Cardiac muscle cell (in vitro differentiated cells and primary cell): ENCODE results near the gene PRCC. TPM values are rescaled to one million over a fixed set of nuclear protein-coding genes. Genes with fewer than 3 reads are reported as not detected.

Experiments
- DNase-seq, 2 donors: peaks; one replicate each; pipeline versions ENCODE4 v3.0.0 to v3.0.0-alpha.2; 2010 to 2017; ENCODE audit warnings: low read depth in 1 of 2, low spot score in 1 of 2
- H3K27ac ChIP-seq: fragments of 200-600 bp; sonication (generic); 2 replicates; pipeline ENCODE4 v1.5.1; 2016
- H3K27me3 ChIP-seq: fragments of 200-600 bp; sonication (generic); 2 replicates; pipeline ENCODE4 v1.6.0; 2016; ENCODE audit warnings: control low read depth
- H3K36me3 ChIP-seq: fragments of 200-600 bp; sonication (generic); 2 replicates; pipeline ENCODE4 v1.5.1; 2016; ENCODE audit warnings: control low read depth
- H3K4me1 ChIP-seq: fragments of 200-600 bp; sonication (generic); 2 replicates; pipeline ENCODE4 v1.8.1; 2017; ENCODE audit warnings: low read depth, mild to moderate bottlenecking, mixed run types
- H3K4me3 ChIP-seq: fragments of 200-600 bp; sonication (generic); 2 replicates; pipeline ENCODE4 v1.5.1; 2016; ENCODE audit warnings: mild to moderate bottlenecking
- H3K9me3 ChIP-seq: fragments of 200-600 bp; sonication (generic); 2 replicates; pipeline ENCODE4 v1.5.1; 2017; ENCODE audit warnings: low read depth, mild to moderate bottlenecking, control low read depth
- polyA plus RNA-seq: library from polyadenylated mRNA; unstranded; fragments of >200 nt; fragmentation: Nextera tagmentation; extraction: Ambion mirVana; gene quantifications from 2 replicates; pipeline ENCODE4 v1.2.1, GENCODE V29; 2016
- total RNA-seq: library from RNA; depleted of rRNA; stranded (reverse); fragments of >200 nt; gene quantifications from 2 replicates; pipeline ENCODE4 v1.2.3, GENCODE V29; 2016
- TF ChIP-seq, protein P1 (sequence below): IDR thresholded peaks from 2 replicates; pipeline ENCODE4 v1.5.1; 2012; ENCODE audit warnings: low read depth, mild to moderate bottlenecking, low read length

The PRCC gene
- total and polyA plus RNA-seq, 2 experiments from 2014 or later: 118 to 126 TPM

DNA sequence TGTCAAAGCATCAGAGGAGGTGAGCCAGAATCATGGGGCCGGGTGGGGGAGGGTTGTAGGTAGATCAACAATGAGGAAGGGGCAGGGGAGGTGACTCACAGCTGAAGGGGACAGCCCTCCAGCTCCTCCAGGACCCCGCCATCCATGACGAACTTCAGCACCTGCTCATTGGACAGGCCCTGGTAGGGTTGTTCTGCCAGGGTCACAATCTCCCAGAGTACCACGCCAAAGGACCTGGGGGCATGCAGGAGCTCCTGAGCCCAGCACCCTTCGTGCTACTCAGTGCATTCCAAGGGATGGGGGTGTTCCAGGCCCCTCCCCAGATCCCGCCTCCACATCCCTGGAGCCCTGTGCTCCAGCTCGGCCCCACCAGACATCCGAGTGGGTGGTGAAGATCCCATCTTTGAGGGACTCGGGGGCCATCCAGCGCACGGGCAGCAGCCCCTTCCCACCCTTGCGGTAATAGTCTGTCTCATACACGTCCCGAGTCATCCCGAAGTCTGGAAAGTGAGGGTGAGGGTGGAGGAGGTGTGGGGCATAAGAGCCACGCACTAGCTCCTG is 74.0 kb downstream of the PRCC start:
- H3K27ac ChIP-seq: no peak overlapping the region
- peaks cover 6% of the 10 kb centered on the region for H3K4me1 ChIP-seq
- no peak overlapping the region for H3K4me3 ChIP-seq
- TF ChIP-seq, protein P1, sequence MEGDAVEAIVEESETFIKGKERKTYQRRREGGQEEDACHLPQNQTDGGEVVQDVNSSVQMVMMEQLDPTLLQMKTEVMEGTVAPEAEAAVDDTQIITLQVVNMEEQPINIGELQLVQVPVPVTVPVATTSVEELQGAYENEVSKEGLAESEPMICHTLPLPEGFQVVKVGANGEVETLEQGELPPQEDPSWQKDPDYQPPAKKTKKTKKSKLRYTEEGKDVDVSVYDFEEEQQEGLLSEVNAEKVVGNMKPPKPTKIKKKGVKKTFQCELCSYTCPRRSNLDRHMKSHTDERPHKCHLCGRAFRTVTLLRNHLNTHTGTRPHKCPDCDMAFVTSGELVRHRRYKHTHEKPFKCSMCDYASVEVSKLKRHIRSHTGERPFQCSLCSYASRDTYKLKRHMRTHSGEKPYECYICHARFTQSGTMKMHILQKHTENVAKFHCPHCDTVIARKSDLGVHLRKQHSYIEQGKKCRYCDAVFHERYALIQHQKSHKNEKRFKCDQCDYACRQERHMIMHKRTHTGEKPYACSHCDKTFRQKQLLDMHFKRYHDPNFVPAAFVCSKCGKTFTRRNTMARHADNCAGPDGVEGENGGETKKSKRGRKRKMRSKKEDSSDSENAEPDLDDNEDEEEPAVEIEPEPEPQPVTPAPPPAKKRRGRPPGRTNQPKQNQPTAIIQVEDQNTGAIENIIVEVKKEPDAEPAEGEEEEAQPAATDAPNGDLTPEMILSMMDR: no peak
- peaks cover 45% of the 10 kb centered on the region for H3K27me3 ChIP-seq
- H3K9me3 ChIP-seq: no peaks in the 10 kb centered on the region
- no peak for DNase-seq
- H3K36me3 ChIP-seq: no peaks in the 10 kb centered on the region

DNA sequence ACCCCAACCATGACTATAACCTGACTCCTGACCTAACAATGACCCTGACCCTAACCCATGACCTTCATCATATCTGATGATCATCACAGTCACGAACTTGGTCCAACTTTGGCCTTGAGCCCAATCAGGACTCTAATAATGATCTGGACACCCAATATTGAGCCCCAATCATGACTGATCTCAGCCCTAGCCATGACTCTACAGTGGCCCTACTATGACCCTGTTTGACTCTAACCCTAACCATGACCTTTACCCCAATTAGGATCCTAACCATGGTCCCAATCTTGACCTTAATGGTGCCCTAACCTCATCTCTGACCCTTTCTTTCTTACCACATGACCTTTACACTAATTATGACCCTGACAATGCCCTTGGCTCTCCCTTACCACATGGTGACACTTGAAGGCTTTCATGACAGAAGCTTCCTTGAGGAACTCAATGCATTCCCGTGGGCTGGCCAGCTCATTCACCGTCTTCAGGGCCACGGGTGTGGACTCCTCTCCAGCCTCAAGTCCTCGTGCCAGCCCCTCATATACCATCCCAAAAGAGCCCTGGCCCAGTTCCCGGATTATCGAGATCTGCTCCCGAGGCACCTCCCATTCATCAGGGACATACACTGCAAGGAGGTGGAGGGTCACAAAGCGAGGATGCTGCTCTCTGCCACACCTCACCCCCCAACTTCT is 75.4 kb downstream of the PRCC start:
- Histone ChIP-seq H3K4me1 (peaks cover 6% of the 10 kb centered on the region), H3K27me3 (peaks cover 59% of the 10 kb centered on the region), H3K9me3 (no peaks in the 10 kb centered on the region), H3K27ac (no peak overlapping the region), H3K4me3 (no peak overlapping the region), H3K36me3 (no peaks in the 10 kb centered on the region)
- DNase-seq: no peak
- TF ChIP-seq, protein P1: no peak

DNA sequence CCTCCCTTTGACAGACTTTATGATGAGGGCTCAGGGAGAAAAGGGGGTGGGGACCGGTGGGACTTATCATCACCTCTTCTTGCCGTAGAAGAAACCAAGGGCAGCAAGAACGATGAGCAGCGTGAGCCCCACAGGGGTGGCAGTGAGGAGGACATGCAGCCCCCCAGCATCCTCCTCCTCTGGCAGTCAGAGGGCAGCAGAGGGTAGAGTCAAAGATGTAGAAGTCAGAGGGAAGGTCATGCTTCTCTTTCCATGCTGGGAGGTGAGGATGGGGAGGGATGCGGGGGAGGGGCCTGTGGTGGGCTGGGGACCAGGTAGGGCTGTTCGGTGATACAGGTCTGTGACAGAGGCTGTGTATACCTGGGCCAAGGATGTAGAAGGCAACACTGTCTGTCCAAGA is 76.8 kb downstream of the PRCC start:
- H3K27ac ChIP-seq: no peak overlapping the region
- H3K36me3 ChIP-seq: no peaks in the 10 kb centered on the region
- no peak overlapping the region for H3K4me3 ChIP-seq
- TF ChIP-seq, protein P1: no peak
- DNase-seq: no peak
- no peaks in the 10 kb centered on the region for H3K9me3 ChIP-seq
- peaks cover 73% of the 10 kb centered on the region for H3K27me3 ChIP-seq
- H3K4me1 ChIP-seq: peaks cover 6% of the 10 kb centered on the region

- H3K36me3 ChIP-seq: no peaks in the 10 kb centered on the region
- DNase-seq: no peak
- H3K27me3 ChIP-seq: peaks cover 78% of the 10 kb centered on the region
- no peak overlapping the region for H3K4me3 ChIP-seq
- H3K9me3 ChIP-seq: no peaks in the 10 kb centered on the region
- no peak overlapping the region for H3K27ac ChIP-seq
- TF ChIP-seq, protein P1: no peak
- peaks cover 6% of the 10 kb centered on the region for H3K4me1 ChIP-seq
Measured at GRCh38 chr1:156844638-156845037, 77.3 kb downstream of the PRCC start.

GRCh38 chr1:156845055-156845952 is 78.0 kb downstream of the PRCC start:
- H3K27me3 ChIP-seq: peaks cover 85% of the 10 kb centered on the region
- no peaks in the 10 kb centered on the region for H3K9me3 ChIP-seq
- no peak overlapping the region for H3K27ac ChIP-seq
- DNase-seq: peak; percentile 21 to 43
- TF ChIP-seq, protein P1: peak; percentile 8
- no peaks in the 10 kb centered on the region for H3K36me3 ChIP-seq
- H3K4me3 ChIP-seq: no peak overlapping the region
- peaks cover 6% of the 10 kb centered on the region for H3K4me1 ChIP-seq
